ENCODE data around the gene RBM22. TPM values are rescaled to one million over a fixed set of nuclear protein-coding genes. Genes with fewer than 3 reads are reported as not detected.

RBM22 gene
- total RNA-seq, 2 experiments from 2014 or later: 67.9 to 69.3 TPM

GRCh38 chr5:150675069-150675468 is 25.8 kb downstream of the RBM22 start:
- CTCF ChIA-PET: no interaction called here
- POLR2A ChIA-PET: no interaction called here

DNA sequence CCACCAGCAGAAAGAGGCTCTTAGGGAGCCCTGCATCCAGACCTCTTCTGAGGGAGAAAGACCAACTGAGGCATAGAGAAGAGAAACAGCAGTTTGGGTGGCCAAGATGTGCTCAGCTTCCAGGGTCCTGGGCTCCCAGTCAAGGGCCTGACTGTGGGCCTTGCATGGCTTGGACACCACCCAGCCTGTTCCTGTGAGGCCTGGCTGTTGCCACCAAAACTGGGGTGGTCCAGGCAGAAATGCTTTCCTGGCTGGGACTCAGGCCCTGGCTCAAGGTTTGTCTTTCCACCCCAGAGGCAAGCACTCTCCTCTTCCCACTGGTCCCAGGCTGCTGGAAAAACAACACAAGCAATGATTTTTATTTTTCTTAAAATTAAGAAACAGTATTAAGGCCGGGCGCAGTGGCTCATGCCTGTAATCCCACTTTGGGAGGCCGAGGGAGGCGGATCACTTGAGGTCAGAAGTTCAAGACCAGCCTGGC is 26.5 kb downstream of the RBM22 start:
- ChIA-PET CTCF (no interaction called here), POLR2A (no interaction called here)

- CTCF ChIA-PET: interaction anchor here (1.3 kb wide), 2 partner anchors 16 to 174 kb away, joined by 3 read pairs; no protein-coding TSS in a partner anchor
- POLR2A ChIA-PET: no interaction called here
Measured at GRCh38 chr5:150672884-150673275, 28.0 kb downstream of the RBM22 start.

GRCh38 chr5:150672237-150672883 is 28.5 kb downstream of the RBM22 start:
- ChIA-PET CTCF (interaction anchor here (1.3 kb wide), 2 partner anchors 17 to 175 kb away, joined by 3 read pairs; no protein-coding TSS in a partner anchor), POLR2A (no interaction called here)

DNA sequence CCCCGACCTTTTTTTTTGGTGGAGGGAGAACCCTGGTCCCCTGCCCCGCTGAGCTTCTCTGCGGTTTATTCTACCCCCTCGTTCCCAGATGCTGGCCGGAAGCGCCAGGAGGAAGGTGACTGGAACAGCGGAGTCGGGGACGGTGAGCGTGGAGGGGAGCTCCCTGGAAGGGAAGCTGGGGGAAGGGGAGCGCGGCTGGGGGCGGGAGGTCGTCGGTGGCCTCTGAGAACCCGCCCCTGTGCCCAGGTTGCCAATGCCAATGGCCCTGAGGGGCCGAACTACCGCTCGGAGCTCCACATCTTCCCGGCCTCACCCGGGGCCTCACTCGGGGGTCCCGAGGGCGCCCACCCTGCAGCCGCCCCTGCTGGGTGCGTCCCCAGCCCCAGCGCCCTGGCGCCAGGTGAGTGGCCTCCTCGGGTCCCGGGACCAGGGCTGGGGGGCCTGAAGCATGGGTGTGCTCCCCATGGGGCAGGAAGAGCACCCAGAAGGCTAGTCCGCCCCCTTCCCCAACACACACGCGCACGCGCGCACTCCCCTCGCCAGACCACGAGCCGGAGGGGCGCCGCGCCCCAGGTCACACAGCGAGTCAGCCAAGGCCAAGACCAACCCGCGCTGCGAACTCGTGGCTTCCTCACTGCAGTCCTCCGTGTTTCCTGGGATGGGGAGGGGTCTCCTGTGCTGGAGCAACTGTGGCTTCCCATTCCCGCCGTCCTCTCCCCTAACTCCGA is 29.2 kb downstream of the RBM22 start:
- ChIA-PET CTCF (interaction anchor here (1.3 kb wide), 1 partner anchor 17 kb away, joined by 3 read pairs; no protein-coding TSS in a partner anchor), POLR2A (no interaction called here)

GRCh38 chr5:150670948-150671310 is 29.9 kb downstream of the RBM22 start:
- CTCF ChIA-PET: no interaction called here

DNA sequence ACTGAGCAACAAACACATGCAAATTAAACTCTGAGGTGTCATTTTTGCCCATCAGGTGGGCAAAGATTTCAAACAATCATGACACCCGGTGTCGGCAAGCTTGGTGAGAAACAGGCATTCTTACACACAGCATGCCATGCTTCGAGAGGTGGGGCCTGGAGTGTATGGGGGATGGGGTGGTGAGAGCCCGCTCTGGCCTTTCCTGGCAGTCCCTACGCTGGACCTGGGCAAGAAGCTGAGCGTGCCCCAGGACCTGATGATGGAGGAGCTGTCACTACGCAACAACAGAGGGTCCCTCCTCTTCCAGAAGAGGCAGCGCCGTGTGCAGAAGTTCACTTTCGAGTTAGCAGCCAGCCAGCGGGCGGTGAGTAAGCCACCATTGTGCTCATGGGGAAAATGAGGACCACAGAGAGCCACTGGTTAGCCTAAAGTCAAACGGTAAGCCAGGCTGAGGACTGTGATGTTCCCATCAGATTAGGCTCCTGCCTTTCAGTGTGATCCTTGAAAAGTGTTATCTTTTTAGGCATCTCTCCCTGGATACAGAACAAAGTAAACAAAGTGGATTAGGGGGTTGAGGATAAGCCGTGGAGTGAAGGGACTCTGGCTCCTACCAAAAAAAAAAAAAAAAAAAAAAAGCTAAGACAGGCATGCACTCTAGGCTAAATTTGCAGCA is 30.5 kb downstream of the RBM22 start:
- ChIA-PET CTCF (no interaction called here), POLR2A (interaction anchor here (0.6 kb wide), 1 partner anchor 47 kb away, joined by 4 read pairs; no protein-coding TSS in a partner anchor)

More at GRCh38 chr5:150670948-150671310, 29.9 kb downstream of the RBM22 start:
- POLR2A ChIA-PET: interaction anchor here (0.6 kb wide), 1 partner anchor 48 kb away, joined by 4 read pairs; no protein-coding TSS in a partner anchor

DNA sequence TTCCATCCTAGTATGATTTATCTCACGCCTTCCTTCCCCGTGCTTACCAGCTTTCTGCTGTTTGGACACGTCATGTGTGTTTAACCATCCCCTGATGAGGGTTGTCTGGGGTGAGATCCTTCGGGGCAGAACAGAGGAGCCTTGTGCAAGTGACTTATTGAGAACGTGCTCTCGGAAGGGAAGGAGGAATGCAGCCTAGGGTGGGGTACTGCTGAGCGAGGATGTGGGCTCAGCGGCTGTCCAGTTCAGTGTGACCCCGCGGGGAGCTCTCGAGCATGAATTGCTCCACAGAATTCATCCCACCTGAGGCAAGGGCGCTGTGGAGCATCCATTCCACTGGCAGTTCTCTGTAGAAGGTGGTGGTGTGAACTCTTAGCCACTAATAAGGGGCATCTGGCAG is 35.8 kb downstream of the RBM22 start:
- CTCF ChIA-PET: no interaction called here
- POLR2A ChIA-PET: no interaction called here

GRCh38 chr5:150663936-150664335 is 36.9 kb downstream of the RBM22 start:
- ChIA-PET POLR2A (no interaction called here), CTCF (no interaction called here)

DNA sequence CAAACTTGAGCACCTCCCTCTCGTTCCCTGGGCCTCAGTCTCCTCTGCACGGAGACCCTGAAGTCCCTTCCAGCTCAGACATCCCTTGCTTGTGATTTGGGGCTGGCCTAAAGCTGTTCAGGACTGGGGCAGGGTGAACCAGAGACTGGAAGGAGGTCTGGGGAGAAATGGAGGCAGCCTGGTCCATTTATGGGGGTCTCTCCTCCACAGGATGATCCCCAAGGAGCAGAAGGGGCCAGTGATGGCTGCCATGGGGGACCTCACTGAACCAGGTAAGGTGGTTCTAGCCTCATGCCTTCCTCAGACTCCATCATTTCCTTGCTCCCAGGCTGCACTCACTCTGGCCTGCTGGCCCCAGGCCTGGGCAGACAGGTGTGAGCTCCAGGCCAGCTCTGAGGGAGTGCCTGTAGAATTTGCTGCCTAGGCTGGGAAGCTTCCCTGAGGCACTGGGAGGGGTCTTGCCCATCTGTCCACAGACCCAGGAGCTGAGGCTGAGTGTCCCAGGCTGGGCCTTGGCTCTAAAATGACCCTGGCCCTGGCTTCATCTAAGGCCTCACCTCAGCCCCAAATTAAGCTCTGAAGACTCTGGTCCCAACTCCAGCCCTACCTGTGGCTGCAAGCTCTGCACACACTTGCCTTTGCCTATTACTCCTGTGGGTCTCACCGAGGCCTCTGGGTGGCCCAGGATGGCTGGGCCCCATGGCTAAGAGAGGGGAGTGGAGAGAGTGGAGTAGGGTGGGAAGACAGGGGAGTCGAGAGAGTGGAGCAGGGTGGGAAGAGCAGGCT is 37.9 kb downstream of the RBM22 start:
- CTCF ChIA-PET: no interaction called here
- POLR2A ChIA-PET: no interaction called here

DNA sequence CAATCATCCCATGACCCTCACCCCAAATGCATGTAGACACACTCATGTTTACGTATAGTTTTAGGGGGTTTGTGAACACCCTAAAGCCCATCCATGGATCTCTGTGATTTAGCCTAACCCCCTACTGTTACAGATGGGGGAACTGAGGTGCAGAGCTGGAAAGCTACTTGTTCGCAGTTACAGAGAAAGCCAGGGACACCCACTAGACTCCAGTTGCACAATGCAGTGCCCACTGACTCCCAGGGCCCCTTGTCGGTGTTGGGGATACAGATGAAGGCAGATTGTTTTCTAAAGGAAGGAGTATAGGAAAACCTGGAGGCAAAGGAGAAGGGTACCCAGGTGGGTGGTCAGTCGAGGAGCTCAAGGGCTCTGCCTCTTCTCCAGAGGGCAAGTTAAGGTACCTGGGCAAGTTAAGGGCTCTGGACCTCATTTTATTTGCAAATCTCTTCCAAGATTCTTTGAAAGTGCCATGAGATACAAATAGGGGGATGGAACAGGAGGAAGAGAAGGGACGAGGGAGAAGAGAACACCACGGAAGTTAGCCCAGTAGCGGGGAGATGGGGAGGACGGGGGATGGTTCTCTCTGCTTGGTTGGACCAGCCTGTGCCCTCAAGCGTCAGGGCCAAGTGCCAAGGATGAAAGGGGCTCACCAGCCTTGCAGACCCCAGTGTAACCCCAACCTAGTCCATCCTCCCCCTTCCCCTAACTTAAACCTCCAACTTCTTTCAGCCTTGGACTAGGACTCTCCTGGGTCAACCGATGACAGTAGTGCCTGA is 38.9 kb downstream of the RBM22 start:
- ChIA-PET CTCF (no interaction called here), POLR2A (no interaction called here)

- ChIA-PET POLR2A (no interaction called here), CTCF (no interaction called here)
Measured at GRCh38 chr5:150661086-150661485, 39.8 kb downstream of the RBM22 start, which contains the start of gene MYOZ3. TSS of gene MYOZ3 (plus strand) at chr5:150661251. CDS start at chr5:150662942, 1,691 bp downstream.

- ChIA-PET CTCF (no interaction called here), POLR2A (no interaction called here)
Measured at GRCh38 chr5:150660108-150660831, 40.6 kb downstream of the RBM22 start.

DNA sequence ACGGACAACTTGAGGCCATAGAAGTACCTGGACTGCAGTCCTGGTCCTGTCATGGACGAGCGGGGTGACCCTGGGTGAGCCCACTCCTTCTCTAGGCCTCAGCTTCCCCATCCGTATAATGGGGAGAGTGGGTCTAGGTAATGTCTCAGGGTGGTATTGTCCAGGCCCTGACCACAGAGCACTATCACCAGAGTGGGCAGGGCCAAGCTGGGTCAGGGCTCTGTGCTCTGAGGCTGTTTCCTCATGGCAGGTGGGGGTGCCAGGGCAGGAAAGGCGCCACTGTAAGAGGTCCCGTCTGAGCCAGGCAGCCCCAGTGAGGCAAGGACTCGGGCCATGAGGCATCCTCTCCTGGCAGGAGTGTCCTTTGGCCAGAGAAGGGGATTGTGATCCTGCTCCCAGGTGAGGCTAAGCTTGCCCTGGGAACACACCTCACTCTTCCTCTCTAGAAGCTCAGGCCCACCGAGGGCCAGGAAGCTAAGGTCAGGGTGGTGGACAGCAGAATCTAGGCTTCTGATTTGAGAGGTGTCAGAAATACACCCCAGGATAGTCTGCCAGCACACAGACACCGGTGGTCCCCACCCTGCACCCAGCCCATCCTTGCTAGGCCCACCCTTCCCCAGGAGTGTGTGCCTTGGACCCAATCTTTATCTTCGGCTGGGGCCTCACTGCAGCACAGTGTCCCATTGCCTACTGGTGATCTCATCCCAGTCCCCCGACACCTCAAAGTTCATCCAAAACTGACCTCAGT is 41.3 kb downstream of the RBM22 start:
- CTCF ChIA-PET: no interaction called here
- POLR2A ChIA-PET: no interaction called here

GRCh38 chr5:150658699-150659265 is 42.1 kb downstream of the RBM22 start:
- POLR2A ChIA-PET: no interaction called here
- CTCF ChIA-PET: no interaction called here

DNA sequence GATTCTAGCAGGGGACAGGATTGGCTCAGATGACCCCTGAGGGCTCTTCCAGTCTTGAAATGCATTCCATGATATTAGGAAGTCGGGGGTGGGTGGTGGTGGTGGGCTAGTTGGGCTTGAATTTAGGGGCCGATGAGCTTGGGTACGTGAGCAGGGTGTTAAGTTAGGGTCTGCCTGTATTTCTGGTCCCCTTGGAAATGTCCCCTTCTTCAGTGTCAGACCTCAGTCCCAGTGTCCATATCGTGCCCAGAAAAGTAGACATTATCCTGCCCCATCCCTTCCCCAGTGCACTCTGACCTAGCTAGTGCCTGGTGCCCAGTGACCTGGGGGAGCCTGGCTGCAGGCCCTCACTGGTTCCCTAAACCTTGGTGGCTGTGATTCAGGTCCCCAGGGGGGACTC is 42.7 kb downstream of the RBM22 start:
- CTCF ChIA-PET: interaction anchor here (1.0 to 1.3 kb wide), 2 partner anchors 113 to 189 kb away, joined by 3 to 5 read pairs; no protein-coding TSS in a partner anchor
- POLR2A ChIA-PET: no interaction called here

Measured in activated CD8-positive, alpha-beta memory T cell treated with anti-CD3 and anti-CD28 coated beads for 36 hours (primary cell).